D721Med (cell line): ENCODE results near the gene TXN2.

ENCODE experiments used
- DNase-seq: peaks from one replicate; pipeline ENCODE4 v3.0.0; 2011; ENCODE audit warnings: low spot score; ENCODE audit not compliant: insufficient read length
- FAIRE-seq: peaks from 2 replicates; lab custom pipeline; 2011; peaks lifted over from hg19 to GRCh38; lab: Jason Lieb, UNC
- TF ChIP-seq, protein P1 (sequence below): IDR thresholded peaks from 2 replicates; pipeline ENCODE4 v1.5.1; 2012; ENCODE audit warnings: mild to moderate bottlenecking, control low read depth; ENCODE audit not compliant: insufficient read depth; ENCODE audit errors: missing control alignments

The TXN2 gene

DNA sequence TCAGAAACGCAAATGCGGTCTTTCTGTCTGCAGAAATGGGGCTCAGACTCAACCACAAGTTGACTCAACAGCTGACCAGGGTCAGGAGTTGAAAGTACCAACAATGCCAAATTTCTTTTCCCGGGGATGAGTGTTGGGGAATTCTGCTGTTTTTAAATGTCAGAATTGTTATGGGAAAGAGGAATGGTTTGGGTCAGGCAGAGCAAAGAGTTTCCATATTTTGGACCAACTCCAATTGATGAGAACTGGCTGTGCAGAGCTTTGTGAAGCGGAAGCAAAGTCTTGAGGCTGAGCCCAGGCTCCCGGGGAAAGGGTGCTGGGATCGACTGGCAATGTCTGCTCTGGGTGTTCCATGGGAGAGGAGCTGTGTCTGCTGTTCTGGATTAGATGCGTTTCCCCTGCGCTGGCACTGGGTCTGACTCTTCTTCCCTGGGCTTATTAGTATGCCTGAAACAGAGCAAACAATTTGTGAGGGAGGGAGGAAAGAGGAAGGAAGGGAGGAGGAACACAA is 36.2 kb downstream of the TXN2 start:
- FAIRE-seq (no peak), DNase-seq (no peak)
- TF ChIP-seq, protein P1, sequence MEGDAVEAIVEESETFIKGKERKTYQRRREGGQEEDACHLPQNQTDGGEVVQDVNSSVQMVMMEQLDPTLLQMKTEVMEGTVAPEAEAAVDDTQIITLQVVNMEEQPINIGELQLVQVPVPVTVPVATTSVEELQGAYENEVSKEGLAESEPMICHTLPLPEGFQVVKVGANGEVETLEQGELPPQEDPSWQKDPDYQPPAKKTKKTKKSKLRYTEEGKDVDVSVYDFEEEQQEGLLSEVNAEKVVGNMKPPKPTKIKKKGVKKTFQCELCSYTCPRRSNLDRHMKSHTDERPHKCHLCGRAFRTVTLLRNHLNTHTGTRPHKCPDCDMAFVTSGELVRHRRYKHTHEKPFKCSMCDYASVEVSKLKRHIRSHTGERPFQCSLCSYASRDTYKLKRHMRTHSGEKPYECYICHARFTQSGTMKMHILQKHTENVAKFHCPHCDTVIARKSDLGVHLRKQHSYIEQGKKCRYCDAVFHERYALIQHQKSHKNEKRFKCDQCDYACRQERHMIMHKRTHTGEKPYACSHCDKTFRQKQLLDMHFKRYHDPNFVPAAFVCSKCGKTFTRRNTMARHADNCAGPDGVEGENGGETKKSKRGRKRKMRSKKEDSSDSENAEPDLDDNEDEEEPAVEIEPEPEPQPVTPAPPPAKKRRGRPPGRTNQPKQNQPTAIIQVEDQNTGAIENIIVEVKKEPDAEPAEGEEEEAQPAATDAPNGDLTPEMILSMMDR, result no peak

GRCh38 chr22:36443198-36443770 is 38.2 kb downstream of the TXN2 start:
- FAIRE-seq, result no peak
- no peak for DNase-seq
- TF ChIP-seq, protein P1, result no peak

GRCh38 chr22:36442506-36443197 is 38.8 kb downstream of the TXN2 start:
- DNase-seq (no peak), FAIRE-seq (no peak)
- TF ChIP-seq, protein P1, result no peak

- TF ChIP-seq, protein P1, result no peak
- FAIRE-seq (no peak), DNase-seq (no peak)
Measured at GRCh38 chr22:36440429-36441002, 40.9 kb downstream of the TXN2 start.

- no peak for DNase-seq
- TF ChIP-seq, protein P1, result no peak
- no peak for FAIRE-seq
Measured at GRCh38 chr22:36439481-36440271, 41.8 kb downstream of the TXN2 start.

GRCh38 chr22:36435516-36436415 is 45.7 kb downstream of the TXN2 start:
- FAIRE-seq (no peak), DNase-seq (no peak)
- TF ChIP-seq, protein P1, result no peak
